HG03064 (cell line): ENCODE results near the gene C11orf24.

Source experiments
- ATAC-seq: cut with Tn5 transposase; IDR thresholded peaks from one replicate; pipeline ENCODE4 v1.9.1; 2021; ENCODE audit warnings: low read depth; ENCODE audit not compliant: unreplicated experiment

The C11orf24 gene

DNA sequence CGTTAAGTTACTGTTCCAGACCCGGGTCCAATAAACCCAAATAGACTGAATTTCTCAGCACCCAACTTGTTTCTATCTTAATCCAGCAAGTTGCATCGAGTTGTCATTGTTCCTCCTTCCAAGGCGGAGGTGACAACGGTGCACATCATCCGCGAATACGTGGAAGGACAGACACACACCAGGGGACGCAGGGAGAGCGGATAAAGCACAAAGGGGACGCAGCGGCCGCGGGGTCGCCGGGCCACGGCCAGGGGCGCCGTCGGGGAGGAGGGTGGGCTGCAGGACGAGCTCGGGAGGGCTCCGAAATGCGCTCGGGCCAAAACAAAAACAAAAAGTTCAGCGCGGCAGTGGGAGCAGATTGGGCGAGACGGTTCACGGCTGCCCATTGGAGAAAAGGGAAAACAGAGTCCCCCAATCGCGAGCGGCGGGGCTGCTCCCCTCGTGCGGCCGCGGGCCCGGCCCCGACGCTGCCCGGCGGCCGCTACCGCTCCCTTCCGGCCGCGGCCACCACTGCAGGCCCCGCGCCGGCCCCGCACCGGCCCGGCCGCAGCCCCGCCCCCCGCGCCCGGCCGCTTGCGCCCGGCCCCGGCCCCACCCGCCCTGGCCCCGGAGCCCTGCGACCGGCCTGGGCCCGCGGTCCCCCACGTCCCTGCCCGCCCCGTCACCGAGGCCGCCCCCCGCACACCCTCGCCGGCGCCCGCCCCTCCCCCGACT, 59.2 kb downstream of the C11orf24 start:
- no peak for ATAC-seq

DNA sequence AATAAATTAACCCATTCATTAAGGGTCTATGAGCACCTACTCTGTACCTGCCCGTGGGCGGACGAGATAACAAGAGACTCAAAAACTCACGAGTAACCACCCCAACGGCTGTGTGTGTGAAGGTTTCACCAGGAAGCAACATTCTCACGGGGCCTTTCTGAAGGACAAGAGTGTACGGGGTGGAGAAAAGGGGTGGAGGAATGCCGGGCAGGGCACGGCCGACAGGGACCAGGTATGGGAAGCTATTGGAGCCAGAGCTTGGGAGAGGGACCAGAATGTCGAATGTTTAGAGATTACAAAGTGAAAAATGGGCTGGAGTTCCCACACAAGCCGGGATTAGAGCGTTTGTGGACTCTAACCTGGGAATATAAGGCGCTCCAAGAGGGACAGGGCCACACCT, 60.2 kb downstream of the C11orf24 start:
- ATAC-seq = no peak
